GM12865 (cell line): Measurements from ENCODE around the gene ADGB.
"Not testable (repeated sequence)": the region's sequence is repeated elsewhere in the genome, so short reads cannot be mapped to it uniquely, and the experiment has no call there.

ENCODE experiments used
- DNase-seq: peaks from one replicate; pipeline ENCODE4 v3.0.0; 2010; ENCODE audit warnings: low read depth
- H3K4me3 ChIP-seq: 2 replicates; pipeline ENCODE4 v1.5.1; 2011; ENCODE audit warnings: mild to moderate bottlenecking, low read depth, low read length, control low read depth
- CTCF ChIP-seq: IDR thresholded peaks from 2 replicates; pipeline ENCODE4 v1.5.1; 2011; ENCODE audit warnings: low read length, control low read depth, low read depth, inconsistent platforms; ENCODE audit not compliant: insufficient read depth; ENCODE audit errors: missing control alignments

Gene ADGB

GRCh38 chr6:146791930-146792329 lies 193.2 kb downstream of the ADGB start:
- H3K4me3 ChIP-seq, result no peak overlapping the region
- no peak for DNase-seq
- no peak for TF ChIP-seq CTCF

GRCh38 chr6:146793218-146793617 lies 194.4 kb downstream of the ADGB start:
- not testable (repeated sequence) for DNase-seq, H3K4me3 ChIP-seq

GRCh38 chr6:146795479-146796133 lies 196.8 kb downstream of the ADGB start:
- H3K4me3 ChIP-seq, result no peak overlapping the region
- DNase-seq, result no peak
- no peak for TF ChIP-seq CTCF

- not testable (repeated sequence) for DNase-seq, H3K4me3 ChIP-seq
Observed at GRCh38 chr6:146803167-146803566, 204.4 kb downstream of the ADGB start.

- no peak overlapping the region for H3K4me3 ChIP-seq
- TF ChIP-seq CTCF, result no peak
- no peak for DNase-seq
Observed at GRCh38 chr6:146803601-146804000, 204.8 kb downstream of the ADGB start.

- no peak overlapping the region for H3K4me3 ChIP-seq
- DNase-seq, result no peak
- TF ChIP-seq CTCF, result no peak
Observed at GRCh38 chr6:146805546-146806325, 207.0 kb downstream of the ADGB start.

GRCh38 chr6:146809014-146809413 lies 210.2 kb downstream of the ADGB start:
- not testable (repeated sequence) for DNase-seq, H3K4me3 ChIP-seq

- not testable (repeated sequence) for H3K4me3 ChIP-seq, DNase-seq
Observed at GRCh38 chr6:146812811-146813321, 214.1 kb downstream of the ADGB start.

GRCh38 chr6:146813554-146813953 lies 214.8 kb downstream of the ADGB start:
- H3K4me3 ChIP-seq, result no peak overlapping the region
- no peak for TF ChIP-seq CTCF
- DNase-seq, result no peak
